G401.6 (cell line): Measurements from ENCODE around the gene UGT1A3.

Source experiments
- FAIRE-seq: peaks from 2 replicates; lab custom pipeline; 2012; peaks lifted over from hg19 to GRCh38; lab: Jason Lieb, UNC

Gene UGT1A3

GRCh38 chr2:233758141-233758540 is 29.3 kb downstream of the UGT1A3 start:
- FAIRE-seq: no peak

GRCh38 chr2:233758849-233759248 is 30.0 kb downstream of the UGT1A3 start:
- FAIRE-seq: no peak

- FAIRE-seq: no peak
These were observed 31.2 kb downstream of the UGT1A3 start, which contains the start of gene UGT1A1 for GRCh38 chr2:233760043-233760442. UGT1A1 (plus strand) TSS chr2:233760270; CDS start chr2:233760288, 18 bp downstream.

- no peak for FAIRE-seq
These were observed 32.4 kb downstream of the UGT1A3 start for GRCh38 chr2:233761040-233761769.

- no peak for FAIRE-seq
These were observed 35.4 kb downstream of the UGT1A3 start for GRCh38 chr2:233764264-233764663.

GRCh38 chr2:233764761-233765160 is 35.9 kb downstream of the UGT1A3 start:
- no peak for FAIRE-seq

GRCh38 chr2:233766416-233766815 is 37.6 kb downstream of the UGT1A3 start:
- FAIRE-seq: no peak

GRCh38 chr2:233768076-233768475 is 39.2 kb downstream of the UGT1A3 start:
- no peak for FAIRE-seq

- FAIRE-seq: no peak
These were observed 40.4 kb downstream of the UGT1A3 start for GRCh38 chr2:233769260-233769659.

- FAIRE-seq: no peak
These were observed 43.3 kb downstream of the UGT1A3 start for GRCh38 chr2:233772153-233772552.

- no peak for FAIRE-seq
These were observed 43.7 kb downstream of the UGT1A3 start for GRCh38 chr2:233772583-233772982.

GRCh38 chr2:233773854-233774253 is 45.0 kb downstream of the UGT1A3 start:
- FAIRE-seq: no peak

- FAIRE-seq: no peak
These were observed 46.6 kb downstream of the UGT1A3 start for GRCh38 chr2:233775414-233775813.

GRCh38 chr2:233778030-233778429 is 49.2 kb downstream of the UGT1A3 start, which contains the start of gene MROH2A:
MROH2A (plus strand) TSS chr2:233778330; CDS start chr2:233779359, 1,029 bp downstream.
- FAIRE-seq: no peak

- FAIRE-seq: no peak
These were observed 50.9 kb downstream of the UGT1A3 start for GRCh38 chr2:233779722-233780121.

GRCh38 chr2:233780771-233781170 is 51.9 kb downstream of the UGT1A3 start:
- FAIRE-seq: no peak

GRCh38 chr2:233789554-233789953 is 60.7 kb downstream of the UGT1A3 start:
- FAIRE-seq: no peak

GRCh38 chr2:233791151-233791882 is 62.5 kb downstream of the UGT1A3 start:
- FAIRE-seq: no peak

- FAIRE-seq: no peak
These were observed 63.1 kb downstream of the UGT1A3 start for GRCh38 chr2:233791883-233792329.

GRCh38 chr2:233792720-233793119 is 63.9 kb downstream of the UGT1A3 start:
- no peak for FAIRE-seq

GRCh38 chr2:233793465-233794127 is 64.8 kb downstream of the UGT1A3 start:
- no peak for FAIRE-seq

- FAIRE-seq: no peak
These were observed 65.4 kb downstream of the UGT1A3 start for GRCh38 chr2:233794128-233794658.

- FAIRE-seq: no peak
These were observed 66.9 kb downstream of the UGT1A3 start for GRCh38 chr2:233795735-233796171.
